Stimulated activated CD4-positive, alpha-beta T cell treated with anti-CD3 and anti-CD28 coated beads, Interleukin-1b, Interleukin-23, amount 100 ng/mL, for 24 hours (primary cell): Measurements from ENCODE around the gene DDX6.

ENCODE experiments used
- DNase-seq, 4 experiments: peaks; one replicate each; pipeline ENCODE4 v3.0.0-alpha.2; 2020; ENCODE audit warnings: low read depth in 4 of 4, low spot score in 1 of 4

DDX6 gene

GRCh38 chr11:118705111-118705741 lies 85.7 kb downstream of the DDX6 start:
- DNase-seq, result no peak

- no peak for DNase-seq
These were observed 87.3 kb downstream of the DDX6 start for GRCh38 chr11:118703563-118704106.

GRCh38 chr11:118699506-118700220 lies 91.3 kb downstream of the DDX6 start:
- no peak for DNase-seq
